SKM-1 (cell line): ENCODE data around the gene RHOBTB3.

Experiments used
- DNase-seq: peaks from one replicate; lab custom pipeline; 2025; ENCODE audit not compliant: unreplicated experiment; lab: John Stamatoyannopoulos, UW

Gene RHOBTB3

GRCh38 chr5:95730011-95730700 is 980 bp upstream of the RHOBTB3 start:
- no peak for DNase-seq

GRCh38 chr5:95731571-95732554 is 727 bp downstream of the RHOBTB3 start:
- DNase-seq: no peak

DNA sequence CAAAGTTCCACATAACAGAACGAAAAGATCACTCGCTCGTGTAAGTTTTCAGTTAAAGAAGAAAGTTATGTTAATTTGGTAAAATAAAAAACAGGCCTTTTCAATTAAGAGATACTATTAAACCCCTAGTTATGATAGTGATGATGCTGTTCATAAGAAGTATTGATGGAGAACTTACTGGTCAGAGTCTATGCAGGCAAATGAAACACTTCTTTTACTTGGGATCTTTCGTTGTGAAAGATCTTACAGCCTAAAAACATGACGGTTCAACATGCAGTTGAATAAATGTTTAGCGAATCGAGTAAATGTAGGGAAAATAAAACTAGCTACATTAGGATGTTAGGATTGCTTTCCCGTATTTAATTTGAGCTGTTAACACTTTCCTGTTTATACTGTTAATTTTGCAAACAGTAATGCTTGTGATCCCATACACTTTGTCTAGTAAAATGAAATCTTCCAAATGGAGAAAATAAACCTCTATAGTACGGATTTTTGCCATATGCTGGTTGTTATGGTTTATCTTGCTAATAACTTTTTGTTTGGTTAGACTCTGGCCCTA is 2.0 kb downstream of the RHOBTB3 start:
- no peak for DNase-seq

- no peak for DNase-seq
Measured at GRCh38 chr5:95734187-95734586, 3.1 kb downstream of the RHOBTB3 start.

DNA sequence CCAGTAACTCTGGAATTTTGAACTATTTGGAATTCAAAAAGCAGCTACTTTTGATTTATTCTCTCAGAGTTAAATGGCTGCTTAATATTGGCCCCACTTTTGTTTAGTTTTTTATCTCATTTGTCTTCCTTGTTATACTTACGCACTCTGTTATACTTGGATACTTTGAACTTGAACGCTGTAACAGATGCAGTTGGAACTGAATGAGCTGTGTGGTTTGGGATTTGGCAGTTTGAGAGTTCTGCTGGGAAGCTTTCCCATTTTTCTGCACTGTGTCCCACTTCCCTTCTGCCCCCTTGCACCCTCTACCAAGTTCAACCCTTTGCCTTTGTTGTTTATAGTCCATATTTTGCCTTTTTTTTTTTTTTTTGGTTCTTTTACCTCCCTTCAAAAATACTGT is 3.8 kb downstream of the RHOBTB3 start:
- DNase-seq: no peak

- DNase-seq: no peak
Measured at GRCh38 chr5:95735406-95735805, 4.3 kb downstream of the RHOBTB3 start.

DNA sequence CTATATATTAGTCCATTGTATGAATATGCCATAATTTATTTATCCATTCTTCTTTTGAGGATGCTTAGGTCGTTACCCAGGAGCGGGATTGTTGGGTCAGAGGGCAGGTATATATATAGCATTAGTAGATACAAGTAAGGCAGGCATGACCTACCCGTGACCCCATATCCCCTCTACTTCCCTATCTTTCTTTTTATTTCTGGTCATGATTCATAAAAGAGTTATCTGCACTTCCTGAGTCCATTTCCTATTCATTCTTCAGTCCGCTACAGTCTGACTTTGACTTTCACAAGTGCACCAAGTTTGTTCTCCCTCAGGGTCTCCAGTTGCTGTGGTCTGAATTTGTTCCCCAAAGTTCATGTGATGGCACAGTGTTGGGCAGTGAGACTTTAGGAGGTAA is 6.9 kb downstream of the RHOBTB3 start:
- DNase-seq: peak; percentile 51

DNA sequence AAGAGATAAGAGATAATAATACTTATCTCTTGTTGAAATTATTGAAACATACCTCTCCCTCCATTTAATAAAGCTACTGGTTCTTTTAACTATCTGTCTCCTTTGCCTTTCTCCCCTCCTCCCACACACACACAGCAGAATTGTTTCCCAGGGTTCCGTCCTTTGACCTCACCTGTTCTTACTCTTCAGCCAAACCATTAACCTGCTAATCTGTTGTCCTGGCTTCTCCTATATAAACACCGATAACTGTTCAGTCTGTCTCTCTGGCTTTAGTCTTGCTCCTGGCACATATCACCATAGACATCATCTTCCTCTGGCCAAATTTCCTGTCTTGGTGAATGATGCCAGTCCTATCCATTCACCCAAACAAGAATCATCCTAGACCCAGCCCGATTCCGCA is 7.7 kb downstream of the RHOBTB3 start:
- DNase-seq: no peak

DNA sequence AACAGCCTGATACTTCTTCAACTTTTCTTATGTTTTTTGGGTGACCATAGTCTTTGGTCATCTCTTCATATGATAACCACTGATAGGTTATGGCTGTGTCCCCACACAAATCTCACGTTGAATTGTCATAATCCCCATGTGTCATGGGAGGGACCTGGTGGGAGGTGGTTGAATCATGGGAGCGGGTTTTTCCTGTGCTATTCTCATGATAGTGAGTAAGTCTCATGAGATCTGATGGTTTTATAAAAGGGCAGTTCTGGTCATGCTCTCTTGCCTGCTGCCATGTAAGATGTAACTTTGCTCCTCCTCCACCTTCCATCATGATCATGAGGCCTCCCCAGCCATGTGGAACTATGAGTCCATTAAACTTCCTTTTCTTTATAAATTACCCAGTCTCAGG is 8.7 kb downstream of the RHOBTB3 start:
- no peak for DNase-seq

DNA sequence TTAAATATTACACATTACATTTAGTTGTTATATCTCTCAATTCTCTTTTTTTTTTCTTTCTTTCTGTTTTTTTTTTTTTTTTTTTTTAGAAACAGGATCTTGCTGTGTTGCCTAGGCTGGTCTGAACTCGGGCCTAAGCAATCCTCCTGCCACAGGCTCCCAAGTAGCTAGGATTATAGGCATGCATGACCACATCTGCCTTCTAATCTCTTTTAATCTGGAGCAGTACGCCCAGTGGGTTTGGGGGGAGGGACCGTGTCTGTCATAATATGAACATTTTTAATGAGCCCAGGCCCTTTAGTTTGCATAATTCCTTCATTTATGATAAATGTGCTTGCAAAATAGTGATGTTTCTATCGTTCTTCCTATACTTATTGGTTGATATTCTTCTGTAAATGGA is 10.3 kb downstream of the RHOBTB3 start:
- DNase-seq: no peak

DNA sequence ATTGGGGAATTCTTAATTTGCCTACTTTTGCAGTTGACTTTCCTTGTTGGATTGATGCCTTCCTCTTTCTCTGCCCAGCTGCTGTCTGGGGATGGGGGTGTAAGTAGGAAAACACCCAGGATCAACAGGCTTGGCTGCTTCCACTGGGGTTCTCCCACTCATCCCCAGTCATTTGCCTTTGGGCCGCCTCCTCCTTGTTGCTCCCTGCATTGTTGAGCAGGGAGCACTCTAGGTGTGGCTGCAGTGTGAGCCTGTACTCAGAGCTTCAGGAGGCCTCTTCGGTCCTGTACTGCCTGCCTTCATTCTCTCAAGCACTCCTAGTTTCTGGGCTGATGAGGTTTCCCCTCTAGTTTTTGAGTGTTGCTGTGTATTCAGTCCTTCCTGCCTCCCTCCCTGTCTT is 12.1 kb downstream of the RHOBTB3 start:
- no peak for DNase-seq

DNA sequence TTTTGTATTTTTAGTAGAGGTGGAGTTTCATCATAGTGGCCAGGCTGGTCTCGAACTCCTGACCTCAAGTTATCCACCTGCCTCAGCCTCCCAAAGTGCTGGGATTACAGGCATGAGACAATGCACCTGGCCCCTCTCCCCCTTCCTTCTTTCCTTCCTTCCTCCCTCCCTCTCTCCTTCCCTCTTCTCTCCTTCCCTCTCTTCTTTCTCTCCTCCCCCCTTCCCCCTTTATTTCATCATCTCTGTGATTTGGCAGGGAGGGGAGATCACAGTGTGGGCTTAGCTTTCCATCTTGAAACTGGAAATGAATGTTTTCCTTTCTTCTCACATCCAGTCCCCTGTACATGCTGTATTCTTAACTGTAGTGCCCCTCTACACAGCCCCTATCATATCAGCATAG is 12.7 kb downstream of the RHOBTB3 start:
- DNase-seq: no peak

DNA sequence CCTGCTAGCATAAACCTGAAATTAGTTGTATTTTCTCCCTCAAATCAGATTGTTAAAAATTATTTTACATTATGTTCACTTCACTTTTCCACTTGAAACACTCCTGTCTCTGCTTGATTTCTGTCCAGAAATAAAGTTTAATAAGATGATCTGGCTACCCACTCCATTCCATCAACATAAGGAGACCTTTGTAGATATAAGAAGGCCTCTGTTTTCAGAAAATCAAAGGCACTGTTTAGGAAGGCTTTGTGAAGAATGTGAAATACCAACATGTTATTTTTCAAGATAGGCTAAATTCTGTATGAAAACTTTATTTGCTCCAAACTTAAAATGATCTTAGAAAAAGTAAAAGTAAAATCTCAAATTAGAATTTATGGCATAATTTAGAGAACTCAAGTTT is 15.1 kb downstream of the RHOBTB3 start:
- no peak for DNase-seq

DNA sequence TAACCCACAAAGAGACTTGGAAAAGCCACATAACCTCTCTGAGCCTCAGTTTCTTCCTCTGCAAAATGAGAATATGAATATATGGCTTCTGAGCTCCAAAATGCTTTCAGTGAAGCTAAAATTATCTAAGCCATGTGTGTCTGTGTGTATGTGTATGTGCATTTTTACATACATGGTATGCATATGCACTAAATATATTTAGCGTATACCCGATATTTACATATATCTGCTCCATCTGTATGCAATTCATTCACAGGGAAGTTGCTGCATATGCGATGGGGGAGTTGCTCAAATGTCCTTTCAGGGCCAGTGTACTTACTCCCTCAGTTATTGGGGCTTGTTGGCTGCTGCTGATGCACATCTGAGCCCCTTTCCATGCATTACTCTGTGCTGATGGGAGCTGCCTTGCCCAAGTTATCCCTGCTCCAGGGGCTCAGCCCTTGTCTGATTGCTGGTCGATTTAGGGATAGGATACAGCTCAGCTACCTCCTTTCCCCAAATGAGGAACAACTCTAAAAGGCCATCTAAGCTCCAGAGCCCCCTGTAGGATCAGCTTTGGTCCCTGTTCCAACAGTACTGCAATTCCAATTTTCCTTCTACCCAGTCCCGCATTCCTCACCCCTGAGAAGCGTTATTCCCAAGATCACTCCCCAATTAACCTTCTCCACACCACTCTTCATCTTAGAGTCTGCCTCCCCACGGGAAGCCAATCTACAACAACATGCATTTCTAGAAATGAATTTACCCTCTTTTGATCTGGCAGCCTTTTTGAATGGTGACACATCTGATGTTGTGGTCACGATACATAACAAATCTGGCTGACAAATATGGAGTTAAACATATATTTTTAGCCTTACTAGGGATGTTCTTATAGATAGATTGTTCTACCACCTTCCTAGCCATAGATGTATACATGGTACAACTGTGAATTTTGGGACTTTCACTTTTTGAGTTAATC is 15.9 kb downstream of the RHOBTB3 start:
- DNase-seq: no peak

DNA sequence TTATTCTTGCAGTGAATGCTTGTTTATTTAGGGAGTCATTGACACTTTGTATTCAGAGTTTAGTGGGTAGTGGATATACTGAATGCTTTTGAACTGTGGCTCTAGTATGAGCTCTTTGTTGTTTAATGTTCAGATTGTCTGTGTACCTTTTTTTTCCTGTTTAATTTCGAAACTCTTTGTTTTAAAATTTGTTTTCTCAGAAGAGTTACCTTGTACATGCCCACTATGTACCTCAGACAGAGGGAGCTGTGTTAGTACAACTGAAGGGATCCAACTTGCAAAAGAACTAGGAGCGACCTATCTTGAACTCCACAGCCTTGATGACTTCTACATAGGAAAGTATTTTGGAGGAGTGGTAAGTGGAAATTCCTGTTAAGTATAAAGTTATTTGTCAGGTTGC is 17.0 kb downstream of the RHOBTB3 start:
- DNase-seq: no peak

- no peak for DNase-seq
Measured at GRCh38 chr5:95754545-95754944, 23.4 kb downstream of the RHOBTB3 start.

GRCh38 chr5:95759005-95759404 is 27.9 kb downstream of the RHOBTB3 start:
- no peak for DNase-seq

GRCh38 chr5:95759634-95760033 is 28.5 kb downstream of the RHOBTB3 start:
- DNase-seq: no peak

- peak; percentile 55 for DNase-seq
Measured at GRCh38 chr5:95760273-95761191, 29.4 kb downstream of the RHOBTB3 start.
